ENCODE measurements around the gene GRIN2C.

DNA sequence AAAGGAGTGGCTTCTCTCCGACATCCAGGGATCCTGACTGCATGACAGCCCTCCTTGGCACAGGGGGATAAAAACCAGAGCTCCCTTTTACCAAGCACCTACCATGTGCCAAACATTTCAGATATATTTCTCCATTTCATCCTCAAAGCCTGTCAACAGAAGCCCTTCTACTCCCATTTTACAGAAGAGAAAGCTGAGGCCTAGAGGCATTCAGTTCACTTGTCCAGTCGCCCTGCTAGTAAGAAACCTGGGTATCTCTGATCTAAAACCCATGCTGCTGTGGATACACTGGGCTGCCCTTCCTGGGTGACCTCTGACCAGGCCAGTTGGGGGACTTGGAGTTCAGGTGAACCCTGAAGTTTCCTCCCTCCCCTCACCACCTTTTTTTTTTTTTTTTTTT lies 19.0 kb upstream of the GRIN2C start:
- TF ChIP-seq, protein P1, sequence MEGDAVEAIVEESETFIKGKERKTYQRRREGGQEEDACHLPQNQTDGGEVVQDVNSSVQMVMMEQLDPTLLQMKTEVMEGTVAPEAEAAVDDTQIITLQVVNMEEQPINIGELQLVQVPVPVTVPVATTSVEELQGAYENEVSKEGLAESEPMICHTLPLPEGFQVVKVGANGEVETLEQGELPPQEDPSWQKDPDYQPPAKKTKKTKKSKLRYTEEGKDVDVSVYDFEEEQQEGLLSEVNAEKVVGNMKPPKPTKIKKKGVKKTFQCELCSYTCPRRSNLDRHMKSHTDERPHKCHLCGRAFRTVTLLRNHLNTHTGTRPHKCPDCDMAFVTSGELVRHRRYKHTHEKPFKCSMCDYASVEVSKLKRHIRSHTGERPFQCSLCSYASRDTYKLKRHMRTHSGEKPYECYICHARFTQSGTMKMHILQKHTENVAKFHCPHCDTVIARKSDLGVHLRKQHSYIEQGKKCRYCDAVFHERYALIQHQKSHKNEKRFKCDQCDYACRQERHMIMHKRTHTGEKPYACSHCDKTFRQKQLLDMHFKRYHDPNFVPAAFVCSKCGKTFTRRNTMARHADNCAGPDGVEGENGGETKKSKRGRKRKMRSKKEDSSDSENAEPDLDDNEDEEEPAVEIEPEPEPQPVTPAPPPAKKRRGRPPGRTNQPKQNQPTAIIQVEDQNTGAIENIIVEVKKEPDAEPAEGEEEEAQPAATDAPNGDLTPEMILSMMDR (IDR thresholded peaks at IDR 0.05): no peak
- no peak for TF ChIP-seq EZH2 (IDR thresholded peaks at IDR 0.05)
- TF ChIP-seq EZH2phosphoT487 (IDR thresholded peaks at IDR 0.05): no peak
